OCI-LY3 (cell line): Measurements from ENCODE around the gene ENDOU.

Source experiments
- H2AFZ ChIP-seq: fragments of 200-600, 300-600 bp; shearing (Covaris generic); 2 replicates; pipeline ENCODE4 v1.6.0; 2014; ENCODE audit warnings: antibody characterized with exemption, low read depth, low read length
- H3K27ac ChIP-seq: fragments of 200-600, 300-600 bp; sonication (generic); 2 replicates; pipeline ENCODE4 v1.5.1; 2014; ENCODE audit warnings: mild to moderate bottlenecking, low read length, moderate library complexity, mixed read lengths
- H3K27me3 ChIP-seq: fragments of 200-600, 300-600 bp; sonication (generic); 2 replicates; pipeline ENCODE4 v1.6.1; 2014; ENCODE audit warnings: low read depth, low read length, mixed read lengths
- H3K36me3 ChIP-seq: fragments of 200-600, 300-600 bp; sonication (generic); replicated peaks from 2 replicates; pipeline ENCODE3; 2014; ENCODE audit warnings: low read depth, low read length, mixed read lengths
- H3K4me1 ChIP-seq: fragments of 300-600, 200-600 bp; sonication (generic); 2 replicates; pipeline ENCODE4 v1.6.1; 2014; ENCODE audit warnings: low read length, mixed read lengths
- H3K4me2 ChIP-seq: fragments of 200-600, 300-600 bp; sonication (generic); 2 replicates; pipeline ENCODE4 v1.6.1; 2014; ENCODE audit warnings: low read length, mixed read lengths
- H3K4me3 ChIP-seq: fragments of 300-600, 200-600 bp; sonication (generic); 2 replicates; pipeline ENCODE4 v1.5.1; 2014; ENCODE audit warnings: antibody characterized with exemption, mild to moderate bottlenecking, low read length, moderate library complexity
- H3K79me2 ChIP-seq: fragments of 300-600, 200-600 bp; shearing (Covaris generic); 2 replicates; pipeline ENCODE4 v1.6.1; 2014; ENCODE audit warnings: mild to moderate bottlenecking, low read length, mixed read lengths
- H3K9ac ChIP-seq: fragments of 300-600, 200-600 bp; shearing (Covaris generic); 2 replicates; pipeline ENCODE4 v1.6.0; 2014; ENCODE audit warnings: mild to moderate bottlenecking, low read length, moderate library complexity
- H3K9me3 ChIP-seq: fragments of 200-600, 300-600 bp; shearing (Covaris generic); 2 replicates; pipeline ENCODE4 v1.6.1; 2014; ENCODE audit warnings: low read length, mixed read lengths; ENCODE audit not compliant: insufficient read depth
- H4K20me1 ChIP-seq: fragments of 200-600, 300-600 bp; sonication (generic); 2 replicates; pipeline ENCODE4 v1.6.1; 2016; ENCODE audit warnings: low read length, mixed read lengths; ENCODE audit not compliant: insufficient read depth
- EZH2phosphoT487 ChIP-seq: fragments of 200-600 bp; shearing (Covaris generic); IDR thresholded peaks from 2 replicates; pipeline ENCODE4 v1.6.1; 2018; ENCODE audit warnings: antibody characterized with exemption, mixed run types, low read depth
- TF ChIP-seq, protein P1 (sequence below): fragments of 200-600, 300-600 bp; sonication (generic); IDR thresholded peaks from 2 replicates; pipeline ENCODE4 v1.5.1; 2014; ENCODE audit warnings: antibody characterized with exemption, low read length, low read depth

Gene ENDOU

DNA sequence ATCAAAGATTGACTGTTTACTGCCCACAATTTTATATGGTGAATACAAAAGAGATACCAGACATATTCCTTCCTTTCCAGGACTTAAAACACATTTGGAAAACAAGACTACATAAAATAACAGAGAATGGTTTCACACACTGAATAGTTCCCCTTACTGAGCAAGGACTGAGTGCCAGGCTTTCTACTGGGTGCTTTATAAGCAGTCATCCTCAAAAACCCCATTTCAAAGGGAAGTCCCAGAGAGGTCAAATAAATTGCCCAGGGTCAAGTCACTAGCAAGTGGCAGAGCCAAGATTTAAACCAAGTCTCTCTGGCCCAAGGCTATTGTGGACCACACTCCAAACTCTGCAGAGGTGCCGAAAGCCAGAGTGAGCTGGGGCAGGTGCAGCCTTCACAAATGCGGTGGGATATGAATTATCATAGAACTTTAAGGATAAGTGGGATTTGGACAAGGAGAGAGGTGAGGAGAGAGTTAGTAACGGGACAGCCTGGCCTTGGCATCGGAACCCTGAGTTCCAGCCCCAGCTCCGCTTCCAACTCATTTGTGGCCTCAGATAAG lies 10.4 kb downstream of the ENDOU start:
- 0 out of 2 replicates have a peak overlapping the region, but pooled peaks have one; percentile 4 for H3K4me3 ChIP-seq
- H3K79me2 ChIP-seq = 0 out of 2 replicates have a peak, but pooled peaks cover 2% of the 10 kb centered on the region
- no peaks in the 10 kb centered on the region for H3K27me3 ChIP-seq
- H3K4me2 ChIP-seq = peak overlapping the region; percentile 50
- no peak overlapping the region for H2AFZ ChIP-seq
- H3K36me3 ChIP-seq = no peaks in the 10 kb centered on the region
- no peak for TF ChIP-seq EZH2phosphoT487
- TF ChIP-seq, protein P1, sequence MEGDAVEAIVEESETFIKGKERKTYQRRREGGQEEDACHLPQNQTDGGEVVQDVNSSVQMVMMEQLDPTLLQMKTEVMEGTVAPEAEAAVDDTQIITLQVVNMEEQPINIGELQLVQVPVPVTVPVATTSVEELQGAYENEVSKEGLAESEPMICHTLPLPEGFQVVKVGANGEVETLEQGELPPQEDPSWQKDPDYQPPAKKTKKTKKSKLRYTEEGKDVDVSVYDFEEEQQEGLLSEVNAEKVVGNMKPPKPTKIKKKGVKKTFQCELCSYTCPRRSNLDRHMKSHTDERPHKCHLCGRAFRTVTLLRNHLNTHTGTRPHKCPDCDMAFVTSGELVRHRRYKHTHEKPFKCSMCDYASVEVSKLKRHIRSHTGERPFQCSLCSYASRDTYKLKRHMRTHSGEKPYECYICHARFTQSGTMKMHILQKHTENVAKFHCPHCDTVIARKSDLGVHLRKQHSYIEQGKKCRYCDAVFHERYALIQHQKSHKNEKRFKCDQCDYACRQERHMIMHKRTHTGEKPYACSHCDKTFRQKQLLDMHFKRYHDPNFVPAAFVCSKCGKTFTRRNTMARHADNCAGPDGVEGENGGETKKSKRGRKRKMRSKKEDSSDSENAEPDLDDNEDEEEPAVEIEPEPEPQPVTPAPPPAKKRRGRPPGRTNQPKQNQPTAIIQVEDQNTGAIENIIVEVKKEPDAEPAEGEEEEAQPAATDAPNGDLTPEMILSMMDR = no peak
- H3K9me3 ChIP-seq = no peaks in the 10 kb centered on the region
- peak overlapping the region; percentile 16; the same call in 1 of the 2 replicates for H3K9ac ChIP-seq
- H3K4me1 ChIP-seq = peaks cover 45% of the 10 kb centered on the region
- no peaks in the 10 kb centered on the region for H4K20me1 ChIP-seq
- peak overlapping the region; percentile 27 for H3K27ac ChIP-seq

DNA sequence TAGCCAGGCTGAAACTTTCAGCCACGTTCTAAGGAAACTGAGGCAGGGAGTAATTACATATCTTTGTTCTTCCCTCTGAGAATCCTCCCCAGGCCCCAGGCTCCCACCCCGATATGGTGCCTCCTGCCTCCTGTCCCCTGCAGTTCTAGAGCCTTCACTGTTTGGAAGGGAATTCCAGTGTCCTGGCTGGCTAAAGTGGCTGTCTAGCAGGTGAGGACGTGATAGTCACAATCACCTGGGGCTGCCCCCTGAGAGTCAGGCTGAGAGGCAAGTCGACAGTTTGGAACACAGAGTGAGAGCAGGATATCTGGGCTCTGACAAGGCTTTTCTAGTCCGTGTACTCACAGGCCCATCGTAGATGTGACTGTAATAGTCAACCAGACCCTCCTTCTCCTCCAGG lies 13.1 kb downstream of the ENDOU start:
- TF ChIP-seq, protein P1 = no peak
- no peak for TF ChIP-seq EZH2phosphoT487
- H4K20me1 ChIP-seq = no peaks in the 10 kb centered on the region
- peaks cover 62% of the 10 kb centered on the region for H3K4me1 ChIP-seq
- no peak overlapping the region for H3K9ac ChIP-seq
- H3K27me3 ChIP-seq = no peaks in the 10 kb centered on the region
- no peak overlapping the region for H3K4me3 ChIP-seq
- H3K36me3 ChIP-seq = no peaks in the 10 kb centered on the region
- H3K9me3 ChIP-seq = no peaks in the 10 kb centered on the region
- no peak overlapping the region for H2AFZ ChIP-seq
- no peak overlapping the region for H3K4me2 ChIP-seq
- no peak overlapping the region for H3K27ac ChIP-seq
- H3K79me2 ChIP-seq = peaks cover 23% of the 10 kb centered on the region

DNA sequence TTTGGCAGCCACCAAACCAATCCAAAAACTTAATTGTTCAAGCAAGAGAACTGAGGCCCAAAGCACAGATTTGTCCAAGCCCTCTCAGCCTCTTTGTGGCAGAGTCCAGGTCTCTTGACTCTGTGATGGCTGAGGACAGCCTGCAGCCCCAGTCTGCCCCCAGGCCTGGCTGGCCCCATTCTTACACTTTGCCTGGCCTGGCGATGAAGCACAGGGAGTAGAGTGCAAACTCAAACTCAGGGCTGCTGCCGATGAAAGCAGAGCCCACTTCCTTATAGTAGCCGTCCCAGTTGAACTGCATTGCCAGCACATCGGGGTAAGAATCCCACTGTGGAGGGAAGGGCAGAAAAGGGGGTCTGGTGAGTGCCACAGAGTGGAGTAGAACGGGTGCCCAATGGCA lies 13.8 kb downstream of the ENDOU start:
- Histone ChIP-seq H3K4me1 (peaks cover 61% of the 10 kb centered on the region), H3K27me3 (no peaks in the 10 kb centered on the region), H4K20me1 (no peaks in the 10 kb centered on the region), H3K4me3 (no peak overlapping the region), H3K9me3 (no peaks in the 10 kb centered on the region), H3K4me2 (no peak overlapping the region), H3K27ac (no peak overlapping the region), H3K9ac (no peak overlapping the region), H2AFZ (no peak overlapping the region), H3K79me2 (peaks cover 31% of the 10 kb centered on the region), H3K36me3 (no peaks in the 10 kb centered on the region)
- TF ChIP-seq EZH2phosphoT487 = no peak

DNA sequence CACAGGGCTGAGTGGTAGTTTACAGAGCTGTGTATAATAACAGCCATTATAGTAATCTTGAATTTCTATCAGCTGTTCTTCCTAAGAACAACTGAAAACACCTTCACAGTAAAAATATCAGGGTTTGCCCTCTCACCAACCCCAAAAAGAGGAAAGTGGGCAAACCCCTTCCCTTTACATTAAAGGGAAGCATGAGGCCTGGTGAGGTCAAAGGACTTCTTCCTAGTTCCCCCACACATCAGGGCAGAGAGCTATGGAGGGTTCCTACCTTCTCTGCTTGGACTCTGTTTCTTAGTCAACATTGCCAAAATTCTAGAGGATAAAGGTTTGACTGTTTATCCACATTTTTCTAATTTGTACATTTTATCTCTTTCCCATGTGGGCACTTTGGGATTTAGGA lies 15.0 kb downstream of the ENDOU start:
- Histone ChIP-seq H3K4me2 (peak overlapping the region; percentile 98), H2AFZ (no peak overlapping the region), H3K27me3 (no peaks in the 10 kb centered on the region), H3K9ac (peak overlapping the region; percentile 91), H3K27ac (peak overlapping the region; percentile 97), H3K9me3 (no peaks in the 10 kb centered on the region), H3K4me3 (peak overlapping the region; percentile 82), H3K36me3 (no peaks in the 10 kb centered on the region), H4K20me1 (peaks cover under 1% of the 10 kb centered on the region; the same call in 1 of the 2 replicates), H3K79me2 (peaks cover 42% of the 10 kb centered on the region), H3K4me1 (peaks cover 57% of the 10 kb centered on the region)
- no peak for TF ChIP-seq EZH2phosphoT487
- TF ChIP-seq, protein P1 = no peak
